22Rv1 (cell line): ENCODE results near the gene ENO2.

Experiments
- ZFX ChIP-seq: fragments of 450-650 bp; IDR thresholded peaks from 2 replicates; pipeline ENCODE4 v1.6.1; 2017; ENCODE audit warnings: antibody characterized with exemption, borderline replicate concordance
- TF ChIP-seq, protein P1 (sequence below): fragments of 450-650 bp; IDR thresholded peaks from 2 replicates; pipeline ENCODE4 v1.5.1; 2017; ENCODE audit warnings: mild to moderate bottlenecking

DNA sequence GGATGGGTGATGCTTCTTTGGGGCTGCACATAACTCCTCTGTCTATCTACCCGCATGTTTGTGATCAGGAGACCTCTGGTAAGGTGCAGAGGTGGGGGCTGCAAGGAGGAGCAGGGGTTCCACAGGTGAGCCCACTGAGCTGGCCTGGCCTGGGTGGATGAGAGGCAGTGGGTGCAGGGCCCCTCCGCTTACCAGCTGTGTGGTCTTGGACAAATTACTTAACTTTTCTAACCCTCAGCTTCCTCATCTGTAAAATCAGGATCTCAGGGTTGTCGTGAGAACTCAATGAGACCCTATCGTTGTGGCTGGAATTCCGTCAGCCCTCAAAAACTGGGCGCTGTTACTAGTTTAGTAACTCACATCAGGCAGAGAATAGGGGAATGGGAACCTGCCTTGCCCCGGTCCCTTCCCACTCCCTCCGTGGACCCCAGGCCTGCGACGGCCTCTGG lies 44.3 kb downstream of the ENO2 start:
- TF ChIP-seq, protein P1, sequence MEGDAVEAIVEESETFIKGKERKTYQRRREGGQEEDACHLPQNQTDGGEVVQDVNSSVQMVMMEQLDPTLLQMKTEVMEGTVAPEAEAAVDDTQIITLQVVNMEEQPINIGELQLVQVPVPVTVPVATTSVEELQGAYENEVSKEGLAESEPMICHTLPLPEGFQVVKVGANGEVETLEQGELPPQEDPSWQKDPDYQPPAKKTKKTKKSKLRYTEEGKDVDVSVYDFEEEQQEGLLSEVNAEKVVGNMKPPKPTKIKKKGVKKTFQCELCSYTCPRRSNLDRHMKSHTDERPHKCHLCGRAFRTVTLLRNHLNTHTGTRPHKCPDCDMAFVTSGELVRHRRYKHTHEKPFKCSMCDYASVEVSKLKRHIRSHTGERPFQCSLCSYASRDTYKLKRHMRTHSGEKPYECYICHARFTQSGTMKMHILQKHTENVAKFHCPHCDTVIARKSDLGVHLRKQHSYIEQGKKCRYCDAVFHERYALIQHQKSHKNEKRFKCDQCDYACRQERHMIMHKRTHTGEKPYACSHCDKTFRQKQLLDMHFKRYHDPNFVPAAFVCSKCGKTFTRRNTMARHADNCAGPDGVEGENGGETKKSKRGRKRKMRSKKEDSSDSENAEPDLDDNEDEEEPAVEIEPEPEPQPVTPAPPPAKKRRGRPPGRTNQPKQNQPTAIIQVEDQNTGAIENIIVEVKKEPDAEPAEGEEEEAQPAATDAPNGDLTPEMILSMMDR: no peak
- no peak for TF ChIP-seq ZFX
